AG04450 (cell line): ENCODE measurements around the gene TNFRSF4. TPM values are rescaled to one million over a fixed set of nuclear protein-coding genes. Genes with fewer than 3 reads are reported as not detected.

Experiments used
- CTCF ChIA-PET: fragments of 300-600, 350-600 bp; formaldehyde crosslinking; extraction: SDS; loops from one replicate; lab custom pipeline; 2022; ENCODE audit warnings: antibody characterized with exemption, inconsistent platforms; lab: Charles Lee
- POLR2A ChIA-PET: fragments of 350-600 bp; formaldehyde crosslinking; extraction: SDS; loops from one replicate; lab custom pipeline; 2021; ENCODE audit warnings: antibody characterized with exemption, inconsistent platforms; lab: Yijun Ruan, JAX
- DNase-seq: peaks from one replicate; pipeline ENCODE4 v3.0.0-alpha.2; 2011; ENCODE audit warnings: low read depth, low spot score
- H3K27ac ChIP-seq: one replicate; pipeline ENCODE4 v1.5.1; 2012; ENCODE audit warnings: low read depth, low read length, control low read depth
- H3K27me3 ChIP-seq: one replicate; pipeline ENCODE4 v1.6.0; 2012; ENCODE audit warnings: low read length; ENCODE audit not compliant: control insufficient read depth, insufficient read depth
- H3K4me3 ChIP-seq: 2 replicates; pipeline ENCODE4 v1.5.1; 2011; ENCODE audit warnings: mild to moderate bottlenecking, low read depth, low read length, control low read depth
- H3K9me3 ChIP-seq: 2 replicates; pipeline ENCODE4 v1.5.1; 2012; ENCODE audit warnings: low read length; ENCODE audit not compliant: control insufficient read depth, insufficient read depth
- CTCF ChIP-seq: IDR thresholded peaks from 2 replicates; pipeline ENCODE4 v1.5.1; 2011; ENCODE audit warnings: low read depth, low read length, control low read depth, inconsistent platforms
- polyA plus RNA-seq: library from polyadenylated mRNA; depleted of rRNA; stranded (reverse); fragments of >200 nt; gene quantifications from 2 replicates; pipeline ENCODE4 v1.2.3, GENCODE V29; 2011

Gene TNFRSF4
- polyA plus RNA-seq, 1 experiment, result 0.07 TPM

GRCh38 chr1:1219341-1219740, 5.4 kb upstream of the TNFRSF4 start:
- H3K9me3 ChIP-seq, result peaks cover 14% of the 10 kb centered on the region; the same call in 1 of the 2 replicates
- POLR2A ChIA-PET, result no interaction called here
- CTCF ChIA-PET, result no interaction called here
- H3K4me3 ChIP-seq, result no peak overlapping the region
- no peak for DNase-seq
- no peak overlapping the region for H3K27ac ChIP-seq
- TF ChIP-seq CTCF, result no peak
- H3K27me3 ChIP-seq, result no peaks in the 10 kb centered on the region

- CTCF ChIA-PET, result no interaction called here
- Histone ChIP-seq H3K27me3 (no peaks in the 10 kb centered on the region), H3K27ac (no peak overlapping the region), H3K9me3 (peaks cover 14% of the 10 kb centered on the region; the same call in 1 of the 2 replicates), H3K4me3 (no peak overlapping the region)
- no peak for TF ChIP-seq CTCF
- POLR2A ChIA-PET, result no interaction called here
- no peak for DNase-seq
These were observed 4.7 kb upstream of the TNFRSF4 start for GRCh38 chr1:1218524-1219200.

- DNase-seq, result no peak
- Histone ChIP-seq H3K4me3 (no peak overlapping the region), H3K27ac (no peak overlapping the region), H3K27me3 (no peaks in the 10 kb centered on the region), H3K9me3 (peaks cover 14% of the 10 kb centered on the region; the same call in 1 of the 2 replicates)
- ChIA-PET POLR2A (interaction anchor here (0.6 kb wide), 1 partner anchor 121 kb away, joined by 4 read pairs; no protein-coding TSS in a partner anchor), CTCF (no interaction called here)
- no peak for TF ChIP-seq CTCF
These were observed 3.9 kb upstream of the TNFRSF4 start for GRCh38 chr1:1217621-1218523.

GRCh38 chr1:1216770-1217620, 3.0 kb upstream of the TNFRSF4 start:
- Histone ChIP-seq H3K27me3 (no peaks in the 10 kb centered on the region), H3K9me3 (peaks cover 14% of the 10 kb centered on the region; the same call in 1 of the 2 replicates), H3K4me3 (no peak overlapping the region), H3K27ac (no peak overlapping the region)
- no peak for DNase-seq
- CTCF ChIA-PET, result no interaction called here
- POLR2A ChIA-PET, result interaction anchor here (0.6 kb wide), 1 partner anchor 120 kb away, joined by 4 read pairs; no protein-coding TSS in a partner anchor
- no peak for TF ChIP-seq CTCF
